ENCODE data around the gene ELK3.

The ELK3 gene

GRCh38 chr12:96193725-96194575 lies at the start of gene ELK3:
Gene ELK3 (plus strand): TSS chr12:96194375.
- DNase-seq (ENCODE audit: low read depth in 3 of 3, low spot score in 1 of 3): peak; percentile 21 to 46 (median 40)

- no peak for DNase-seq (ENCODE audit: low read depth in 3 of 3, low spot score in 1 of 3)
Measured at GRCh38 chr12:96146747-96147146, 47.4 kb upstream of the ELK3 start.

GRCh38 chr12:96150442-96150841 lies 43.7 kb upstream of the ELK3 start:
- DNase-seq (ENCODE audit: low read depth in 3 of 3, low spot score in 1 of 3): no peak

- DNase-seq (ENCODE audit: low read depth in 3 of 3, low spot score in 1 of 3): no peak
Measured at GRCh38 chr12:96152164-96152563, 42.0 kb upstream of the ELK3 start.

GRCh38 chr12:96153131-96153725 lies 40.9 kb upstream of the ELK3 start:
- DNase-seq (ENCODE audit: low read depth in 3 of 3, low spot score in 1 of 3): no peak

GRCh38 chr12:96155181-96155580 lies 39.0 kb upstream of the ELK3 start:
- DNase-seq (ENCODE audit: low read depth in 3 of 3, low spot score in 1 of 3): no peak

- DNase-seq (ENCODE audit: low read depth in 3 of 3, low spot score in 1 of 3): no peak
Measured at GRCh38 chr12:96155781-96156180, 38.4 kb upstream of the ELK3 start.

GRCh38 chr12:96156211-96156610 lies 38.0 kb upstream of the ELK3 start:
- no peak for DNase-seq (ENCODE audit: low read depth in 3 of 3, low spot score in 1 of 3)

GRCh38 chr12:96157427-96157826 lies 36.7 kb upstream of the ELK3 start:
- DNase-seq (ENCODE audit: low read depth in 3 of 3, low spot score in 1 of 3): no peak

GRCh38 chr12:96164951-96165811 lies 29.0 kb upstream of the ELK3 start:
- DNase-seq (ENCODE audit: low read depth in 3 of 3, low spot score in 1 of 3): no peak

- no peak for DNase-seq (ENCODE audit: low read depth in 3 of 3, low spot score in 1 of 3)
Measured at GRCh38 chr12:96166765-96167164, 27.4 kb upstream of the ELK3 start.

GRCh38 chr12:96167492-96167891 lies 26.7 kb upstream of the ELK3 start:
- no peak for DNase-seq (ENCODE audit: low read depth in 3 of 3, low spot score in 1 of 3)

- DNase-seq (ENCODE audit: low read depth in 3 of 3, low spot score in 1 of 3): no peak
Measured at GRCh38 chr12:96170328-96170727, 23.8 kb upstream of the ELK3 start.

- DNase-seq (ENCODE audit: low read depth in 3 of 3, low spot score in 1 of 3): no peak
Measured at GRCh38 chr12:96170762-96171161, 23.4 kb upstream of the ELK3 start.

- DNase-seq (ENCODE audit: low read depth in 3 of 3, low spot score in 1 of 3): no peak
Measured at GRCh38 chr12:96171905-96172304, 22.3 kb upstream of the ELK3 start.

- DNase-seq (ENCODE audit: low read depth in 3 of 3, low spot score in 1 of 3): no peak
Measured at GRCh38 chr12:96172981-96173380, 21.2 kb upstream of the ELK3 start.

- no peak for DNase-seq (ENCODE audit: low read depth in 3 of 3, low spot score in 1 of 3)
Measured at GRCh38 chr12:96176575-96176974, 17.6 kb upstream of the ELK3 start.

GRCh38 chr12:96177013-96177412 lies 17.2 kb upstream of the ELK3 start:
- DNase-seq (ENCODE audit: low read depth in 3 of 3, low spot score in 1 of 3): peak; percentile 13 to 29 (median 21)

GRCh38 chr12:96183734-96184370 lies 10.3 kb upstream of the ELK3 start:
- DNase-seq (ENCODE audit: low read depth in 3 of 3, low spot score in 1 of 3): no peak

- DNase-seq (ENCODE audit: low read depth in 3 of 3, low spot score in 1 of 3): no peak
Measured at GRCh38 chr12:96185914-96186313, 8.3 kb upstream of the ELK3 start.

GRCh38 chr12:96186607-96187301 lies 7.4 kb upstream of the ELK3 start:
- DNase-seq (ENCODE audit: low read depth in 3 of 3, low spot score in 1 of 3): no peak
